ENCODE results near the gene RALBP1.
"Not testable (repeated sequence)": the region's sequence is repeated elsewhere in the genome, so short reads cannot be mapped to it uniquely, and the experiment has no call there.

Gene RALBP1

DNA sequence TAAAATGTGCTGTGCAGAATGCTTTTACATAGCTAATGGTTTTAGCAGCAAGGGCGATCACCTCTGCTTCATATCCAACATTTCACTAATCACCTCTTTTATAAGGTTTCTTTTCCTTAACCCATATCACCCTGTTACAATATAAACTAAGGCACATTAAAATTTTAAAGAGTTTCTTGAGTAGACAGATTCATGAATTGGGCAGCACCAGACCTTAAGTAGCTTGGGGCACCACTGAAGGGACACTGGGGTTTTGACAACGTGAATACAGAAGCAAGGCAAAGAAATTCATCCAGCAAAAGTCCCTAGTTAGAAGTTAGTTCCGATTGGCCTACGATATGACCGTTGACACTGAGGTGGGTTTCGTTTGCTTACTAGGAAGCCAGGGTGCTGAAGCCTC, 44.0 kb upstream of the RALBP1 start:
- DNase-seq (ENCODE audit: extremely low read depth, insufficient read length): no peak
- Histone ChIP-seq H3K4me3 (replicated peaks; ENCODE audit: low read depth, low read length) (no peak overlapping the region), H3K27me3 (replicated peaks; ENCODE audit: control insufficient read depth, insufficient read depth, low read length) (no peaks in the 10 kb centered on the region), H3K36me3 (ENCODE audit: control insufficient read depth, insufficient read depth, low read length) (no peaks in the 10 kb centered on the region)
- TF ChIP-seq, protein P1, sequence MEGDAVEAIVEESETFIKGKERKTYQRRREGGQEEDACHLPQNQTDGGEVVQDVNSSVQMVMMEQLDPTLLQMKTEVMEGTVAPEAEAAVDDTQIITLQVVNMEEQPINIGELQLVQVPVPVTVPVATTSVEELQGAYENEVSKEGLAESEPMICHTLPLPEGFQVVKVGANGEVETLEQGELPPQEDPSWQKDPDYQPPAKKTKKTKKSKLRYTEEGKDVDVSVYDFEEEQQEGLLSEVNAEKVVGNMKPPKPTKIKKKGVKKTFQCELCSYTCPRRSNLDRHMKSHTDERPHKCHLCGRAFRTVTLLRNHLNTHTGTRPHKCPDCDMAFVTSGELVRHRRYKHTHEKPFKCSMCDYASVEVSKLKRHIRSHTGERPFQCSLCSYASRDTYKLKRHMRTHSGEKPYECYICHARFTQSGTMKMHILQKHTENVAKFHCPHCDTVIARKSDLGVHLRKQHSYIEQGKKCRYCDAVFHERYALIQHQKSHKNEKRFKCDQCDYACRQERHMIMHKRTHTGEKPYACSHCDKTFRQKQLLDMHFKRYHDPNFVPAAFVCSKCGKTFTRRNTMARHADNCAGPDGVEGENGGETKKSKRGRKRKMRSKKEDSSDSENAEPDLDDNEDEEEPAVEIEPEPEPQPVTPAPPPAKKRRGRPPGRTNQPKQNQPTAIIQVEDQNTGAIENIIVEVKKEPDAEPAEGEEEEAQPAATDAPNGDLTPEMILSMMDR (IDR thresholded peaks at IDR 0.05; ENCODE audit: insufficient read depth, low read length, poor library complexity, severe bottlenecking): no peak

DNA sequence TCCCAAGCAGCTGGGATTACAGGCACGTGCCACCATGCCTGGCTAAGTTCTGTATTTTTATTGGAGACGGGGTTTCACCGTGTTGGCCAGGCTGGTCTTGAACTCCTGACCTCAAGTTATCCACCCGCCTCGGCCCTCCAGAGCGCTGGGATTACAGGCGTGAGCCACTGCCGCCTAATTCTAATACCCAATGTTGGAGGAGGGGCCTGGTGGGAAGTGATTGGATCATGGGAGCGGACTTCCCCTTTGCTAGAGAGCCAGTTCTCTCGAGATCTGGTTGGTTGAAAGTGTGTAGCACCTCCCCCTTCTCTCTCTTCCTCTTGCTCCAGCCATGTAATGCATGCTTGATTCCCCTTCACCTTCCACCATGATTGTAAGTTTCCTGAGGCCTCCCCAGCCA, 42.2 kb upstream of the RALBP1 start:
- not testable (repeated sequence) for DNase-seq (ENCODE audit: extremely low read depth, insufficient read length); H3K36me3 ChIP-seq (ENCODE audit: control insufficient read depth, insufficient read depth, low read length); H3K4me3 ChIP-seq (replicated peaks; ENCODE audit: low read depth, low read length); H3K27me3 ChIP-seq (replicated peaks; ENCODE audit: control insufficient read depth, insufficient read depth, low read length)

- DNase-seq (ENCODE audit: extremely low read depth, insufficient read length): no peak
- H3K27me3 ChIP-seq (replicated peaks; ENCODE audit: control insufficient read depth, insufficient read depth, low read length): no peaks in the 10 kb centered on the region
- no peaks in the 10 kb centered on the region for H3K36me3 ChIP-seq (ENCODE audit: control insufficient read depth, insufficient read depth, low read length)
- no peak overlapping the region for H3K4me3 ChIP-seq (replicated peaks; ENCODE audit: low read depth, low read length)
- TF ChIP-seq, protein P1 (IDR thresholded peaks at IDR 0.05; ENCODE audit: insufficient read depth, low read length, poor library complexity, severe bottlenecking): no peak
These were observed 41.6 kb upstream of the RALBP1 start for GRCh38 chr18:9433671-9434121.

- no peaks in the 10 kb centered on the region for H3K27me3 ChIP-seq (replicated peaks; ENCODE audit: control insufficient read depth, insufficient read depth, low read length)
- TF ChIP-seq, protein P1 (IDR thresholded peaks at IDR 0.05; ENCODE audit: insufficient read depth, low read length, poor library complexity, severe bottlenecking): no peak
- no peaks in the 10 kb centered on the region for H3K36me3 ChIP-seq (ENCODE audit: control insufficient read depth, insufficient read depth, low read length)
- no peak for DNase-seq (ENCODE audit: extremely low read depth, insufficient read length)
- H3K4me3 ChIP-seq (replicated peaks; ENCODE audit: low read depth, low read length): no peak overlapping the region
These were observed 41.1 kb upstream of the RALBP1 start for GRCh38 chr18:9434122-9434701.

DNA sequence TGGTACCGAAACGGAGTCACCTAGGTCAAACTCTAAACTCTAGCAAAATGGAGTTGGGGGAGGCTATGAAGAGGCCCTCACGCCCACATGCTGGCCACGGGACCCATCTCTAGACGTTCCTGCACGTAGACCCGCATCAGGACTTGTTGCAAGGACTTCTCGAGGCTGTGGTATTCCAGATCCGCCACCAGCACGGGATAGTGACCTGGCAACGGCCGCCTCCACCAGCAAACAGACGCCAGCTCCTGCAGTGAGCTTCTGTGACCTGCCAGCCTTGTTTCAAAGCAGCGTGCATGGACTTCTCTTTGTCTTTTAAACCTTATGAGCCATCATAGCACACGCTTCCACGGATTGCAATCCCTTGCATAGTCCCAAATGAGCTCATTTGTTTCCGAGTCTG, 40.3 kb upstream of the RALBP1 start:
- DNase-seq (ENCODE audit: extremely low read depth, insufficient read length): no peak
- no peaks in the 10 kb centered on the region for H3K27me3 ChIP-seq (replicated peaks; ENCODE audit: control insufficient read depth, insufficient read depth, low read length)
- H3K36me3 ChIP-seq (ENCODE audit: control insufficient read depth, insufficient read depth, low read length): no peaks in the 10 kb centered on the region
- TF ChIP-seq, protein P1 (IDR thresholded peaks at IDR 0.05; ENCODE audit: insufficient read depth, low read length, poor library complexity, severe bottlenecking): no peak
- H3K4me3 ChIP-seq (replicated peaks; ENCODE audit: low read depth, low read length): no peak overlapping the region

DNA sequence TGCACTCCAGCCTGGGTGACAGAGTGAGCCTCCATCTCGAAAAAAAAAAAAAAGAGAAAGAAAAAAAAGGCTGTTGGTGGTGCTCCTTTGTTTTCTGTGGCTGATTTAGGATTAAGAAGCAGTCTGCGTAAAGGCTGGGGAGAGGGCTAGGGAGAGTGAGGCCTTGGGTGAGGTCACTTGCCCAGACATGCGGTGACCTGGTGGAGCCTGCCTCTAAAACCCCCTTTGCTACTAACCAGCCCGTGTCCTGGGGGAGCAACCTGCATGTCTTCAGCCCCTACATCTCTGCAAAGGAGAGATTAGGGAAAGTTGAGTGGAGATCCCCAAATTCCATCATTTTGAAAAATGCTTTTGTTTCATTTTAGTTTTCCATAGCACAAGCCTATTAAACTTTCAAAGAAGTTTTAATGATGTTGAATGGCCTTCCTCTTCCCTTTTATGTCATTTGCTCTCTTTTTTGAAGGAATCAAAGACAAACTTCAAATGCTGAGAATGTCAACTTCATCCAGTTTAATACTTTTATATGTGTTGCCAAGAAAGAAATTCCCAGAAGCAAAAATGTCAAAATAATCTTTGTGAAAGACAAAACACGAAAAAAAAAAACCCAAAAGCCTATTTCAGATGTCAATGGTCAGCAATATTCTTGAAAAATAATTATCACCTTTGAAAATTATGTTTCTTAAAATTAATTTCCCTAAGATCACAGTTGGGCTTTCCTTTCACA, 38.9 kb upstream of the RALBP1 start:
- TF ChIP-seq, protein P1 (IDR thresholded peaks at IDR 0.05; ENCODE audit: insufficient read depth, low read length, poor library complexity, severe bottlenecking): no peak
- H3K4me3 ChIP-seq (replicated peaks; ENCODE audit: low read depth, low read length): no peak overlapping the region
- H3K36me3 ChIP-seq (ENCODE audit: control insufficient read depth, insufficient read depth, low read length): no peaks in the 10 kb centered on the region
- no peaks in the 10 kb centered on the region for H3K27me3 ChIP-seq (replicated peaks; ENCODE audit: control insufficient read depth, insufficient read depth, low read length)
- DNase-seq (ENCODE audit: extremely low read depth, insufficient read length): no peak
